ENCODE results near the gene ZSCAN21.

- TF ChIP-seq SETDB1 (IDR thresholded peaks at IDR 0.05; ENCODE audit: insufficient read length, low read length) (no peak), ZNF292 (tag by site-specific recombination; IDR thresholded peaks at IDR 0.05; ENCODE audit: borderline replicate concordance, low read depth) (no peak), CTCF (tag by site-specific recombination; IDR thresholded peaks at IDR 0.05) (no peak), REST (tag by site-specific recombination; IDR thresholded peaks at IDR 0.05) (no peak), ZNF140 (tag by site-specific recombination; IDR thresholded peaks at IDR 0.05) (no peak), ZBTB10 (tag by site-specific recombination; IDR thresholded peaks at IDR 0.05) (no peak), ZNF549 (tag by site-specific recombination; IDR thresholded peaks at IDR 0.05) (no peak), ZNF184 (tag by site-specific recombination; IDR thresholded peaks at IDR 0.05) (no peak)
Measured at GRCh38 chr7:100023526-100023925, 26.0 kb upstream of the ZSCAN21 start.
